Measurements from ENCODE around the gene NAAA. TPM values are rescaled to one million over a fixed set of nuclear protein-coding genes. Genes with fewer than 3 reads are reported as not detected.

The NAAA gene
- total RNA-seq, 1 experiment from 2014 or later: 2.7 TPM

DNA sequence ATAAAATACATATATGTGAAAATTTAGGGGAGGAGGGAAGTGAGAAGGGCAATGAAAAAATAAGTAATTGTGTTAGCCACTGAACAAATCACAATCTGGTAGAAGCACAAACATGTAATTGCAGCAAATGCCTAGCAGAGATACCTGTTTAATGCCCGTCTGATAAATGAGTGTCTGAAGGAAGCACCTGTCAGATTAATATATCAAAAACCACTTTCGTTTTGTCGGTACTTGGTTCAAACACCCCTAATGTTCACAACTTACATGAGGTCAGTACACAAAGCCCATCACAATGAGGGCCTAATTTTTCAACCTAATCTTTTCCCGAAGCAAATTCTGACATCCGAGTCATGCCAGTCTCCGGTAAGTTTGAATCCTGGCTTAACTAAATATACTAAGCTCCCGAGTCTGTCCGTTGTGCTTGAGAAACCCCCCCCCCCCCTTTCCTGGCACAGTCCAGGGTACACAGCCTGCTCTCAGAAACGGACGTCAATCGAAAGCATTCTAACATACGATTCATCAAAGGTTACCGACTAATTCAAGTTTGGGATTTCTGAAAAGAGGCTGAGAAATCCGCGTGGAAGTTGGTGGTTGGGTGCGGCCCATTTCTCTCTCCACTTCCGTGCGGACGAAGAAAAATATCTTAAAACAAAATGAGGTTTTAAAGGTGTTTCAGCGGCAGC lies 49.2 kb upstream of the NAAA start:
- peaks cover 16% of the 10 kb centered on the region for H3K27me3 Mint-ChIP-seq (ENCODE audit: low read depth)
- peak overlapping the region in 2 of 3 experiments; percentile 75 to 80; a peak in 4 of 7 replicates for H3K27ac Mint-ChIP-seq
- H3K4me2 ChIP-seq (ENCODE audit: insufficient read depth, insufficient read length, low read length): peak overlapping the region; percentile 88
- H3K27ac ChIP-seq (ENCODE audit: insufficient read length, low read depth, low read length): no peak overlapping the region
- no peak overlapping the region for H4K91ac ChIP-seq (ENCODE audit: insufficient read length, low read depth, low read length)
- H3K79me1 ChIP-seq (ENCODE audit: insufficient read depth, low read depth, low read length, poor library complexity, severe bottlenecking): peaks cover 18% of the 10 kb centered on the region
- no peak overlapping the region for H3K56ac ChIP-seq (ENCODE audit: insufficient read length, low read depth, low read length)
- H3K27me3 ChIP-seq (ENCODE audit: insufficient read depth, low read length): no peaks in the 10 kb centered on the region
- H3K4me1 ChIP-seq (ENCODE audit: insufficient read depth, low read length): no peaks in the 10 kb centered on the region
- no peak overlapping the region for H2AK5ac ChIP-seq (ENCODE audit: insufficient read length, low read length)
- H3K4ac ChIP-seq (ENCODE audit: low read depth, low read length): no peak overlapping the region
- TF ChIP-seq, protein P1, sequence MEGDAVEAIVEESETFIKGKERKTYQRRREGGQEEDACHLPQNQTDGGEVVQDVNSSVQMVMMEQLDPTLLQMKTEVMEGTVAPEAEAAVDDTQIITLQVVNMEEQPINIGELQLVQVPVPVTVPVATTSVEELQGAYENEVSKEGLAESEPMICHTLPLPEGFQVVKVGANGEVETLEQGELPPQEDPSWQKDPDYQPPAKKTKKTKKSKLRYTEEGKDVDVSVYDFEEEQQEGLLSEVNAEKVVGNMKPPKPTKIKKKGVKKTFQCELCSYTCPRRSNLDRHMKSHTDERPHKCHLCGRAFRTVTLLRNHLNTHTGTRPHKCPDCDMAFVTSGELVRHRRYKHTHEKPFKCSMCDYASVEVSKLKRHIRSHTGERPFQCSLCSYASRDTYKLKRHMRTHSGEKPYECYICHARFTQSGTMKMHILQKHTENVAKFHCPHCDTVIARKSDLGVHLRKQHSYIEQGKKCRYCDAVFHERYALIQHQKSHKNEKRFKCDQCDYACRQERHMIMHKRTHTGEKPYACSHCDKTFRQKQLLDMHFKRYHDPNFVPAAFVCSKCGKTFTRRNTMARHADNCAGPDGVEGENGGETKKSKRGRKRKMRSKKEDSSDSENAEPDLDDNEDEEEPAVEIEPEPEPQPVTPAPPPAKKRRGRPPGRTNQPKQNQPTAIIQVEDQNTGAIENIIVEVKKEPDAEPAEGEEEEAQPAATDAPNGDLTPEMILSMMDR (conservative IDR thresholded peaks at IDR 0.05): no peak
- peak overlapping the region; percentile 12 for H2BK5ac ChIP-seq (ENCODE audit: insufficient read length, low read length)
- H3K4me3 Mint-ChIP-seq: peak overlapping the region; percentile 88 to 91
- peaks cover 47% of the 10 kb centered on the region; the same call in 1 of the 2 replicates for H3K79me2 ChIP-seq (ENCODE audit: insufficient read depth, low read length)
- H3K18ac ChIP-seq (ENCODE audit: insufficient read length, low read depth, low read length): peak overlapping the region; percentile 85
- no peak overlapping the region for H2BK120ac ChIP-seq (ENCODE audit: low read depth, low read length, poor library complexity, severe bottlenecking)
- H3K14ac ChIP-seq (ENCODE audit: insufficient read depth, low read length): peak overlapping the region; percentile 94; the same call in 1 of the 2 replicates
- H4K8ac ChIP-seq (replicated peaks; ENCODE audit: insufficient read length, low read depth, low read length): no peak overlapping the region
- peaks cover 7 to 11% (median 9%) of the 10 kb centered on the region in 3 experiments for H3K36me3 Mint-ChIP-seq (ENCODE audit: insufficient read depth in 1 of 3, low read depth in 3 of 3)
- peaks cover 9% of the 10 kb centered on the region for H3K23me2 ChIP-seq (ENCODE audit: insufficient read length, low read depth, low read length, poor library complexity, severe bottlenecking)
- no peak overlapping the region for H3K23ac ChIP-seq (ENCODE audit: insufficient read length, low read depth, low read length)
- no peak overlapping the region for H2BK12ac ChIP-seq (ENCODE audit: insufficient read length, low read depth, low read length)
- H4K20me1 ChIP-seq (ENCODE audit: control insufficient read depth, insufficient read depth, insufficient read length): no peaks in the 10 kb centered on the region
- H2BK20ac ChIP-seq (ENCODE audit: low read depth, low read length, poor library complexity, severe bottlenecking): no peak overlapping the region
- H3K9me3 Mint-ChIP-seq: no peaks in the 10 kb centered on the region; a peak in 1 of 5 replicates
- H3K9me3 ChIP-seq (ENCODE audit: control insufficient read depth, low read depth, low read length): no peaks in the 10 kb centered on the region
- H2AFZ ChIP-seq (ENCODE audit: low read length): no peak overlapping the region
- WGBS (ENCODE audit: extremely low coverage, insufficient read length, low lambda C conversion rate): no CpG with 5 or more reads among the region's 20 CpGs
- H3K9ac ChIP-seq (ENCODE audit: extremely low read depth, insufficient read length, low read length): peak overlapping the region; percentile 96
- no peak overlapping the region for H3T11ph ChIP-seq (ENCODE audit: low read length)
- no peak overlapping the region for H2BK15ac ChIP-seq (ENCODE audit: low read depth, low read length)
- H3K4me1 Mint-ChIP-seq: peaks cover 12 to 13% of the 10 kb centered on the region in 2 experiments
- DNase-seq: no peak
- H4K5ac ChIP-seq (ENCODE audit: insufficient read length, low read depth, low read length): no peak overlapping the region
